ENCODE measurements around the gene FUS. TPM values are rescaled to one million over a fixed set of nuclear protein-coding genes. Genes with fewer than 3 reads are reported as not detected.

The FUS gene
- total RNA-seq, 2 experiments from 2014 or later = 486 to 533 TPM

- DNase-seq (peak; percentile 30), ATAC-seq (peak; percentile 11)
- Mint-ChIP-seq H3K27me3 (no peaks in the 10 kb centered on the region), H3K4me3 (no peak overlapping the region), H3K9me3 (no peaks in the 10 kb centered on the region), H3K36me3 (ENCODE audit: low read depth) (peaks cover 97% of the 10 kb centered on the region), H3K27ac (peak overlapping the region; percentile 82), H3K4me1 (ENCODE audit: low read depth) (peaks cover 89% of the 10 kb centered on the region)
- intact Hi-C loops (cut with micrococcal nuclease) = loop anchor here (10.0 kb wide), 1 partner anchor 687 kb away; the partner anchor contains the start of gene ZNF267
- CTCF ChIA-PET = interaction anchor here (1.0 to 1.1 kb wide), 2 partner anchors 11 to 195 kb away, joined by 4 read pairs; no protein-coding TSS in a partner anchor
- POLR2A ChIA-PET = interaction anchor here (0.7 to 13.8 kb wide), 6 partner anchors 9 to 271 kb away, joined by 3 to 482 read pairs (median 3); partner anchors contain the start of gene PYCARD
- TF ChIP-seq, protein P1, sequence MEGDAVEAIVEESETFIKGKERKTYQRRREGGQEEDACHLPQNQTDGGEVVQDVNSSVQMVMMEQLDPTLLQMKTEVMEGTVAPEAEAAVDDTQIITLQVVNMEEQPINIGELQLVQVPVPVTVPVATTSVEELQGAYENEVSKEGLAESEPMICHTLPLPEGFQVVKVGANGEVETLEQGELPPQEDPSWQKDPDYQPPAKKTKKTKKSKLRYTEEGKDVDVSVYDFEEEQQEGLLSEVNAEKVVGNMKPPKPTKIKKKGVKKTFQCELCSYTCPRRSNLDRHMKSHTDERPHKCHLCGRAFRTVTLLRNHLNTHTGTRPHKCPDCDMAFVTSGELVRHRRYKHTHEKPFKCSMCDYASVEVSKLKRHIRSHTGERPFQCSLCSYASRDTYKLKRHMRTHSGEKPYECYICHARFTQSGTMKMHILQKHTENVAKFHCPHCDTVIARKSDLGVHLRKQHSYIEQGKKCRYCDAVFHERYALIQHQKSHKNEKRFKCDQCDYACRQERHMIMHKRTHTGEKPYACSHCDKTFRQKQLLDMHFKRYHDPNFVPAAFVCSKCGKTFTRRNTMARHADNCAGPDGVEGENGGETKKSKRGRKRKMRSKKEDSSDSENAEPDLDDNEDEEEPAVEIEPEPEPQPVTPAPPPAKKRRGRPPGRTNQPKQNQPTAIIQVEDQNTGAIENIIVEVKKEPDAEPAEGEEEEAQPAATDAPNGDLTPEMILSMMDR (IDR thresholded peaks at IDR 0.05) = no peak
These were observed 7.9 kb downstream of the FUS start for GRCh38 chr16:31187808-31188189.

GRCh38 chr16:31188450-31189411 is 8.8 kb downstream of the FUS start:
- H3K9me3 Mint-ChIP-seq = no peaks in the 10 kb centered on the region
- H3K36me3 Mint-ChIP-seq (ENCODE audit: low read depth) = peaks cover 95% of the 10 kb centered on the region
- H3K4me3 Mint-ChIP-seq = peak overlapping the region; percentile 3
- peak; percentile 3 for ATAC-seq
- H3K27me3 Mint-ChIP-seq = no peaks in the 10 kb centered on the region
- ChIA-PET POLR2A (interaction anchor here (1.2 to 17.2 kb wide), 7 partner anchors 7 to 270 kb away, joined by 3 to 482 read pairs (median 15); partner anchors contain the start of genes FUS, PYCARD and PYDC1), CTCF (interaction anchor here (1.1 kb wide), 1 partner anchor 13 kb away, joined by 4 read pairs; the partner anchor contains the start of gene PYCARD)
- DNase-seq = no peak
- H3K4me1 Mint-ChIP-seq (ENCODE audit: low read depth) = peaks cover 86% of the 10 kb centered on the region
- H3K27ac Mint-ChIP-seq = peak overlapping the region; percentile 82
- intact Hi-C loops (cut with micrococcal nuclease) = loop anchor here (10.0 kb wide), 1 partner anchor 686 kb away; the partner anchor contains the start of gene ZNF267
- TF ChIP-seq, protein P1 (IDR thresholded peaks at IDR 0.05) = no peak

DNA sequence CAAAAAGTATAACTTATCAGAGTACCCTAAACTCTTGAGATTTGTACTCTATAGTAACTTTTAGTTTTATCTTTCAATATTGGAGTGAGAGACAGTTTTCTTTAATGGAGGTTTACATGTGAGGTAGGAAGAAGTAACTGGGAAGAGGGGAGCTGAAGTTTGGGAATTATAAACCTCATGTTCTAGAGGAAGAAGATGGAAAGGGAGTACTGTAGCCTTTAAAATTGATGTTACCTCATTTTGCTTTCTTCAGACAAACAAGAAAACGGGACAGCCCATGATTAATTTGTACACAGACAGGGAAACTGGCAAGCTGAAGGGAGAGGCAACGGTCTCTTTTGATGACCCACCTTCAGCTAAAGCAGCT is 9.5 kb downstream of the FUS start:
- ChIA-PET POLR2A (interaction anchor here (1.0 to 17.2 kb wide), 6 partner anchors 8 to 254 kb away, joined by 3 to 482 read pairs (median 4); partner anchors contain the start of genes FUS, PYCARD, PYDC1 and ZNF843), CTCF (interaction anchor here (1.1 kb wide), 1 partner anchor 13 kb away, joined by 4 read pairs; the partner anchor contains the start of gene PYCARD)
- TF ChIP-seq, protein P1 (IDR thresholded peaks at IDR 0.05) = no peak
- ATAC-seq (no peak), DNase-seq (no peak)
- H3K27ac Mint-ChIP-seq = peak overlapping the region; percentile 82
- no peak overlapping the region for H3K4me3 Mint-ChIP-seq
- H3K4me1 Mint-ChIP-seq (ENCODE audit: low read depth) = peaks cover 85% of the 10 kb centered on the region
- peaks cover 94% of the 10 kb centered on the region for H3K36me3 Mint-ChIP-seq (ENCODE audit: low read depth)
- H3K9me3 Mint-ChIP-seq = no peaks in the 10 kb centered on the region
- no peaks in the 10 kb centered on the region for H3K27me3 Mint-ChIP-seq
- intact Hi-C loops (cut with micrococcal nuclease) = loop anchor here (10.0 kb wide), 1 partner anchor 685 kb away; the partner anchor contains the start of gene ZNF267

DNA sequence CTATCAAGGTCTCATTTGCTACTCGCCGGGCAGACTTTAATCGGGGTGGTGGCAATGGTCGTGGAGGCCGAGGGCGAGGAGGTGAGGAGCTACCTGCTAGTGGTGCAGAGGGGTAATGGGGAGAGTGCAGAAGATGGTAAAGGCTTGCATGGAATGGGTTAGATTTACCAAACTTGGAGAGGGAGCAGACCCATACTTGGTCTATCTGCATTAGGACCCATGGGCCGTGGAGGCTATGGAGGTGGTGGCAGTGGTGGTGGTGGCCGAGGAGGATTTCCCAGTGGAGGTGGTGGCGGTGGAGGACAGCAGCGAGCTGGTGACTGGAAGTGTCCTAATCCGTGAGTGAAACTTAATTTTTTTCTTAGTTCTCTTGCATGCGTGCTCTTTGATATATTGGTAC is 10.1 kb downstream of the FUS start:
- H3K9me3 Mint-ChIP-seq = no peaks in the 10 kb centered on the region
- DNase-seq = no peak
- H3K4me3 Mint-ChIP-seq = no peak overlapping the region
- intact Hi-C loops (cut with micrococcal nuclease) = no loop called here
- TF ChIP-seq, protein P1 (IDR thresholded peaks at IDR 0.05) = no peak
- no peaks in the 10 kb centered on the region for H3K27me3 Mint-ChIP-seq
- no peak for ATAC-seq
- peaks cover 94% of the 10 kb centered on the region for H3K36me3 Mint-ChIP-seq (ENCODE audit: low read depth)
- peak overlapping the region; percentile 66 for H3K27ac Mint-ChIP-seq
- ChIA-PET CTCF (interaction anchor here (0.8 to 1.1 kb wide), 2 partner anchors 12 to 98 kb away, joined by 3 to 4 read pairs; partner anchors contain the start of gene PYCARD), POLR2A (interaction anchor here (0.7 to 17.2 kb wide), 10 partner anchors 9 to 687 kb away, joined by 3 to 482 read pairs (median 3); partner anchors contain the start of genes FUS, PYCARD, PYDC1 and TRIM72)
- peaks cover 83% of the 10 kb centered on the region for H3K4me1 Mint-ChIP-seq (ENCODE audit: low read depth)
